Upper lobe of left lung (tissue), 4 donors: ENCODE data around the gene RBM15B.

Experiments used
- EP300 ChIP-seq, 4 donors: sonication (generic); formaldehyde crosslinking; IDR thresholded peaks; one replicate each; pipeline ENCODE4 v1.5.1; 2017; ENCODE audit warnings: antibody characterized with exemption in 4 of 4, control low read depth in 2 of 4
- POLR2A ChIP-seq, 4 donors: fragments of 450-650 bp; IDR thresholded peaks; one replicate each; pipeline ENCODE4 v1.5.1; 2016 to 2017; ENCODE audit warnings: antibody characterized with exemption in 4 of 4, mild to moderate bottlenecking in 2 of 4
- POLR2AphosphoS5 ChIP-seq, 2 donors: sonication (generic); formaldehyde crosslinking; IDR thresholded peaks; one replicate each; pipeline ENCODE4 v1.5.1; 2017; ENCODE audit warnings: antibody characterized with exemption in 2 of 2
- TF ChIP-seq, protein P1 (sequence below), 6 experiments: fragments of 450-650 bp in 4 of 6; fragments of 200-600 bp in 2 of 6; sonication (generic) in 2 of 6; IDR thresholded peaks; one replicate each; pipeline ENCODE4 v1.5.1; 2016 to 2019; ENCODE audit warnings: antibody characterized with exemption in 6 of 6

DNA sequence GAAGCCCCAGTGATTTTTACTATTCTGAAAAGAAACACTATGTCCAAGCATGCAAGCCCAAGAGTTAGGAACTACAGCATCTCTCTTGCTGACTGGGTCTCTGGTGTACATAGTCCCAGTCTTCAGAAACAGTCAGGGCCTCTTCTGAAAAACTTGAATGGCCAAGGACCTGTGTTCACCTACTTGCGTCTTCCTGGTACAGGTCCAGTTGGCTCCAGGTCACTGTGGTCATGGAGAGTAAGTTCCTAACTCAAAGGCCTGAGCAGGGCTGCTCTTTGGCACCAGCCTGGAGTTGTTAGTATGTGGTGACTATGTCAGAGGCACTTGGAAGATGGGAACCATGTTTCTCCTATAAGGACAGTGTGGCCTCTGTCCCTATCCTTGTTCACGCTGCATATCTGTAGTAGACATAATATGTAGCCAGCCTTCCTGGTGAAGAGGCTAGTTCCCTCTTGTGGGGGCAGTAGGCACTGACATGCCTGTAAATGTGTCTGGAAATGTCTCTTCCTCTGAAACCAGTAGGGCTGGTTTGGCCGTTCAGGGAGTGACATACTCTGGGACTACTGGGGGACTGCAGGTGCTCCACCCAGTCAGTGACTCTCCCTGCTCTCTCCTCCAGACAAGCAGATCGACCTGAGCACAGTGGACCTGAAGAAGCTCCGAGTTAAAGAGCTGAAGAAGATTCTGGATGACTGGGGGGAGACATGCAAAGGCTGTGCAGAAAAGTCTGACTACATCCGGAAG, 2.6 kb upstream of the RBM15B start:
- TF ChIP-seq POLR2A (IDR thresholded peaks at IDR 0.05), result no peak
- TF ChIP-seq, protein P1, sequence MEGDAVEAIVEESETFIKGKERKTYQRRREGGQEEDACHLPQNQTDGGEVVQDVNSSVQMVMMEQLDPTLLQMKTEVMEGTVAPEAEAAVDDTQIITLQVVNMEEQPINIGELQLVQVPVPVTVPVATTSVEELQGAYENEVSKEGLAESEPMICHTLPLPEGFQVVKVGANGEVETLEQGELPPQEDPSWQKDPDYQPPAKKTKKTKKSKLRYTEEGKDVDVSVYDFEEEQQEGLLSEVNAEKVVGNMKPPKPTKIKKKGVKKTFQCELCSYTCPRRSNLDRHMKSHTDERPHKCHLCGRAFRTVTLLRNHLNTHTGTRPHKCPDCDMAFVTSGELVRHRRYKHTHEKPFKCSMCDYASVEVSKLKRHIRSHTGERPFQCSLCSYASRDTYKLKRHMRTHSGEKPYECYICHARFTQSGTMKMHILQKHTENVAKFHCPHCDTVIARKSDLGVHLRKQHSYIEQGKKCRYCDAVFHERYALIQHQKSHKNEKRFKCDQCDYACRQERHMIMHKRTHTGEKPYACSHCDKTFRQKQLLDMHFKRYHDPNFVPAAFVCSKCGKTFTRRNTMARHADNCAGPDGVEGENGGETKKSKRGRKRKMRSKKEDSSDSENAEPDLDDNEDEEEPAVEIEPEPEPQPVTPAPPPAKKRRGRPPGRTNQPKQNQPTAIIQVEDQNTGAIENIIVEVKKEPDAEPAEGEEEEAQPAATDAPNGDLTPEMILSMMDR (IDR thresholded peaks at IDR 0.05), result no peak
- no peak for TF ChIP-seq POLR2AphosphoS5 (IDR thresholded peaks at IDR 0.05)
- TF ChIP-seq EP300 (IDR thresholded peaks at IDR 0.05), result no peak
